HG03066 (cell line): Measurements from ENCODE around the gene TKTL1.
"Not testable (repeated sequence)": the region's sequence is repeated elsewhere in the genome, so short reads cannot be mapped to it uniquely, and the experiment has no call there.

Source experiments
- ATAC-seq: cut with Tn5 transposase; IDR thresholded peaks from one replicate; pipeline ENCODE4 v1.9.1; 2021; ENCODE audit warnings: low read depth; ENCODE audit not compliant: unreplicated experiment

The TKTL1 gene

GRCh38 chrX:154343063-154343462, 47.5 kb downstream of the TKTL1 start:
- ATAC-seq = not testable (repeated sequence)

- not testable (repeated sequence) for ATAC-seq
These were observed 48.0 kb downstream of the TKTL1 start for GRCh38 chrX:154343620-154344019.

- no peak for ATAC-seq
These were observed 52.5 kb downstream of the TKTL1 start for GRCh38 chrX:154348114-154348531.

GRCh38 chrX:154348646-154349358, 53.2 kb downstream of the TKTL1 start:
- no peak for ATAC-seq

GRCh38 chrX:154349359-154349935, 53.9 kb downstream of the TKTL1 start:
- no peak for ATAC-seq

GRCh38 chrX:154349979-154350378, 54.4 kb downstream of the TKTL1 start:
- no peak for ATAC-seq

- no peak for ATAC-seq
These were observed 55.0 kb downstream of the TKTL1 start for GRCh38 chrX:154350429-154351182.

- no peak for ATAC-seq
These were observed 55.8 kb downstream of the TKTL1 start for GRCh38 chrX:154351183-154352011.

- ATAC-seq = no peak
These were observed 56.4 kb downstream of the TKTL1 start for GRCh38 chrX:154352012-154352401.

- ATAC-seq = no peak
These were observed 56.9 kb downstream of the TKTL1 start for GRCh38 chrX:154352466-154352865.

GRCh38 chrX:154353172-154353843, 57.7 kb downstream of the TKTL1 start:
- no peak for ATAC-seq

GRCh38 chrX:154354013-154354412, 58.4 kb downstream of the TKTL1 start:
- ATAC-seq = no peak

GRCh38 chrX:154354516-154354915, 58.9 kb downstream of the TKTL1 start:
- ATAC-seq = no peak

- ATAC-seq = no peak
These were observed 59.6 kb downstream of the TKTL1 start for GRCh38 chrX:154355094-154355775.

- ATAC-seq = no peak
These were observed 60.2 kb downstream of the TKTL1 start for GRCh38 chrX:154355776-154356140.

GRCh38 chrX:154356596-154356995, 61.0 kb downstream of the TKTL1 start:
- ATAC-seq = no peak

GRCh38 chrX:154357205-154357604, 61.6 kb downstream of the TKTL1 start:
- no peak for ATAC-seq

- ATAC-seq = no peak
These were observed 62.4 kb downstream of the TKTL1 start for GRCh38 chrX:154358011-154358410.

GRCh38 chrX:154358829-154359228, 63.2 kb downstream of the TKTL1 start:
- ATAC-seq = no peak
